Camera-type eye (tissue), 1 donor: Measurements from ENCODE around the gene LRIT1. TPM values are rescaled to one million over a fixed set of nuclear protein-coding genes. Genes with fewer than 3 reads are reported as not detected.

ENCODE experiments used
- total RNA-seq: library from RNA; depleted of rRNA; stranded (reverse); fragments of >200 nt; gene quantifications from one replicate; pipeline ENCODE4 v1.2.3, GENCODE V29; 2014

The LRIT1 gene, protein sequence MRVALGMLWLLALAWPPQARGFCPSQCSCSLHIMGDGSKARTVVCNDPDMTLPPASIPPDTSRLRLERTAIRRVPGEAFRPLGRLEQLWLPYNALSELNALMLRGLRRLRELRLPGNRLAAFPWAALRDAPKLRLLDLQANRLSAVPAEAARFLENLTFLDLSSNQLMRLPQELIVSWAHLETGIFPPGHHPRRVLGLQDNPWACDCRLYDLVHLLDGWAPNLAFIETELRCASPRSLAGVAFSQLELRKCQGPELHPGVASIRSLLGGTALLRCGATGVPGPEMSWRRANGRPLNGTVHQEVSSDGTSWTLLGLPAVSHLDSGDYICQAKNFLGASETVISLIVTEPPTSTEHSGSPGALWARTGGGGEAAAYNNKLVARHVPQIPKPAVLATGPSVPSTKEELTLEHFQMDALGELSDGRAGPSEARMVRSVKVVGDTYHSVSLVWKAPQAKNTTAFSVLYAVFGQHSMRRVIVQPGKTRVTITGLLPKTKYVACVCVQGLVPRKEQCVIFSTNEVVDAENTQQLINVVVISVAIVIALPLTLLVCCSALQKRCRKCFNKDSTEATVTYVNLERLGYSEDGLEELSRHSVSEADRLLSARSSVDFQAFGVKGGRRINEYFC
- total RNA-seq = 51.8 TPM

DNA sequence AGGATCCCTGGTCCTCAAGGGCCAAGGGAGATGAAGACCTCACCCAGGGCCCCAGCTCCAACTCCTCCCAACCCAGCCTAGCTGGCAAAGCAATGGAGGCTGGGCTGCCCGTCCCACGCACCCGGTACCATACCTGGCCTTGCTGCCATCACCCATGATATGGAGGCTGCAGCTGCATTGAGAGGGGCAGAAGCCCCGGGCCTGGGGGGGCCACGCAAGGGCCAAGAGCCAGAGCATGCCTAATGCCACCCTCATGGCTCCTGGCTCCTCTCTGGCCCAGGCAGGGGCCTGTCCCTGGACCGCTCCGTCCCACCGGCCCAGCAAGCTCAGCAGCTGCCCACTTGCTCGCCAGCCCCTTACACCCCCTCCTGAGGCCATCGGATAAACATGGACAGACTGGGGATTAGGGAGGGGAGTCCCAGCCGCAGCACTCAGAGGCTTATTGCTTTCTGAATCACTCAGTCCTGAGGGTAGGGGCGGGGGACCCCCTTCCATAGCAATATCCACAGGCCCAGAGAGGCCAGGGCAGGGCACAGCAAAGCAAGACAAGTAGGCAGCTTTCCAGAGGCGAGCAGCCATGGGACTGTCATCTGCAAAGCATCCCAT lies at the start of gene LRIT1:
LRIT1 (minus strand) TSS at position 362 of the 606 bp plus-strand sequence; CDS start at position 255, 107 bp downstream.

DNA sequence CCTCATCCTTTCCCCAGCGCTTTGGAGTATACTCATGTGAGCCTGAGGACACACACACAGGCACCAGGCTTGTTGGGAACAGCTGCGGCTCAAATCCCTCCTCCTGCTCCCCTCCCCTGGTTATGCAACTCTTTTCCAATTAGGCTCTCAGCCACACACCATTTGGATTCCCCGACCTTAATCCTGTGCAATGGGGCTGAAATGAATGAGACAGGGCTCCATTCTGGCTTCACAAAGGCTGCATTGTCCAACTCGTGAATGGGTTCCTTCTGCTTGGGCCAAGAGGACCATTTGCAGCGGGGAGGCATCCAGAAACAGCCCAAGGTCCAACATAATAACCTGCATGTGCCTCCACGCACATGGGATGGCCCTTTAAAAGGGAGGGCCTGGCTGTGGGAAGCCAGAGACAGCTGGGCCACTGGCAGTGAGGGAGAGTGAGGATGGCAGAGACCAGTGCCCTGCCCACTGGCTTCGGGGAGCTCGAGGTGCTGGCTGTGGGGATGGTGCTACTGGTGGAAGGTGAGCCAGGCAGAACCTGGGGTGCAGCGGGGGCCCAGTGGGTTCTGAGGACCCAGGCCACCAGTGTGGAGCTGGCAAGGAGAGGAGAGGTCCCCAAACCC lies 3.4 kb upstream of the LRIT1 start, which contains the start of gene RGR:
RGR (plus strand) TSS at position 403 of the 620 bp plus-strand sequence; CDS start at position 441, 38 bp downstream.

DNA sequence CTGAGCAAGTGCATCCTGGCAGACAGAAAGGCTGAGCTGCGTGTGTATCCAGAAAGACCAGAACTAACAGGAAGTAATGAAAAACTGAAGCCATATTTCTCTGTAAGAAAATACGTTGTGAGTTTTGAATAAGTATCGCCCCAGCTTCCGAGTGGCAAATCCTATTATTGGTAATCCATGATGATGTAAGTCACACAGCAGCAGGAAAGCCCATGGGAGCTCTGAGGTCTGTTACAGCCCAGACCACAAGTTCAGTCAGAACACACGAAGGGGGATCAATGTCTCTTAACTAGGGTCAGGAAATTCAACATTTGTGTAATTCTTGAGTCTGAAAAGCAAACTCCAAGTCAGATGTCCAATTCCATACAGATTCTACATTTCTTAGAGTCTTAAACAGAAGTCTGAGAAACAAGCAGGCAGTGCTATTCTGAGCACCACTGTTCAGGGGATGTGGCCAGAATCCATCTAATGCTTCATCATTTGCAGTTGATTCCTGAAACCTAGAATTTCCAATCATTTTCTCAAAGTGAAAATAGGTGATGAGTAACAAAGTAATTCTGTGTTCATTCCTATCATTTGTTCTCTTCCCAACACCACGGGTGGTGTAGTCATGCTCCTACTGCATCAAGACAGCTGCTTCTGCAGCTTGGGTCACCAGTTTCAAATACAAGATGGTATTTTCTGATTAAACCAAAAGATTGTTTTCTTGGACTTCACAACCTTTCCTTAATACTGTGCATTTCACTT lies 15.7 kb downstream of the LRIT1 start, which contains the start of gene LRIT2:
LRIT2 (minus strand) TSS at position 118 of the 747 bp plus-strand sequence; CDS start at position 94, 24 bp downstream.

DNA sequence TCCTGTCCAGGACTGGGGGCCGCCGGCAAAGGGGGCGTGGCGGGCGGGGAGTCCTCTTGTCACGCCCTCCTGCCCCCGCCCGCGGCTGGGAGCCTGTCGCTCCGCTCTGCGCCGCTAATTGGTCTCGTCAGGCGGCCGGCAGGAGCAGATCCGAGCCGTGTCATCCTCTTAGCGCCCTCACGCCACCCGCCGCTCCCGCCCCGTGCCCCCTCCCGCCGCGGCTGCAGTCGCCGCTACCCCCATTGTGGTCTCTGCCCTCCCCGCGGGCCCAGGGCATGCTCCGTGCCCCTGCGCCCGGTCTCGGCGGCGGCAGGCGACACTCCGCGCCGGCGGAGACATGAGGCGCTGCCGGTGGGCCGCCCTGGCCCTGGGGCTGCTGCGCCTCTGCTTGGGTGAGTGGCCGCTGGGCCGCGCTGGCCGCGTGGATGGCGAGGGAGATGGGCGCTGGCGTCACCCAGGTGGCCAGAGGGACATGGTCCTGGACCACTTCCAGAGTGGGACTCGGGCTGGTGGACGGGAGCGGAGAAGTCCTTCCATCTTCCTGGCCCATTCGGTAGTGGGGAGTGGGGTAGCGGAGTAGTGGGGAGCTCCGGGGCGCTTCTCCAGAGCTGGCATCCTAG lies 46.8 kb downstream of the LRIT1 start, which contains the start of gene CDHR1:
CDHR1 (plus strand) TSS at position 114 of the 620 bp plus-strand sequence; CDS start at position 338, 224 bp downstream.

Other genes starting within 250 kb of the LRIT1 start
- gene GHITM, start 102.0 kb downstream of the LRIT1 start, total RNA-seq = 125 TPM
- not detected for gene GPR15LG, start 67.7 kb downstream of the LRIT1 start, total RNA-seq
- 150 TPM for gene CDHR1, start 47.0 kb downstream of the LRIT1 start, total RNA-seq
- gene LRIT2, start 16.0 kb downstream of the LRIT1 start, total RNA-seq = 4.0 TPM
- 38.2 TPM for gene RGR, start 3.5 kb upstream of the LRIT1 start, total RNA-seq
- gene CCSER2, start 87.0 kb upstream of the LRIT1 start, total RNA-seq = 96.6 TPM